Heart right ventricle (tissue), 16 donors: ENCODE results near the gene MYLK. TPM values are rescaled to one million over a fixed set of nuclear protein-coding genes. Genes with fewer than 3 reads are reported as not detected.

Experiments used
- ATAC-seq, 8 donors: fragments of 200-7000 bp; cut with Tn5 transposase; one replicate each; pipeline ENCODE4 v1.9.1; 2020; ENCODE audit warnings: mild to moderate bottlenecking in 8 of 8, moderate library complexity in 8 of 8, moderate number of reproducible peaks in 1 of 8
- DNase-seq, 2 donors: peaks; one replicate each; pipeline ENCODE4 v3.0.0-alpha.2; 2020
- H3K27ac ChIP-seq, 10 donors: fragments of 200-600 bp; sonication (generic) in 2 of 10; one replicate each; pipeline versions ENCODE4 v1.5.0 to v1.8.0; 2020 to 2022; ENCODE audit warnings: mild to moderate bottlenecking in 3 of 10
- H3K27me3 ChIP-seq, 7 donors: fragments of 200-600 bp; one replicate each; pipeline ENCODE4 v1.8.0; 2021 to 2022; ENCODE audit warnings: mild to moderate bottlenecking in 2 of 7
- H3K36me3 ChIP-seq, 9 donors: fragments of 200-600 bp; sonication (generic) in 1 of 9; one replicate each; pipeline versions ENCODE4 v1.5.0 to v1.8.0; 2020 to 2022; ENCODE audit warnings: mild to moderate bottlenecking in 2 of 9
- H3K4me1 ChIP-seq, 9 donors: fragments of 200-600 bp; sonication (generic) in 1 of 9; one replicate each; pipeline versions ENCODE4 v1.5.0 to v1.8.0; 2020 to 2022; ENCODE audit warnings: mild to moderate bottlenecking in 4 of 9
- H3K4me3 ChIP-seq, 10 donors: fragments of 200-600 bp; sonication (generic) in 2 of 10; one replicate each; pipeline versions ENCODE4 v1.5.0 to v1.8.0; 2020 to 2022; ENCODE audit warnings: mild to moderate bottlenecking in 7 of 10, moderate library complexity in 2 of 10
- H3K9me3 ChIP-seq, 11 donors: fragments of 200-600 bp in 10 of 11; sonication (generic) in 2 of 11; one replicate each; pipeline versions ENCODE4 v1.5.0 to v1.8.0; 2013 to 2022; ENCODE audit warnings: mild to moderate bottlenecking in 2 of 11, control low read depth in 1 of 11, moderate library complexity in 1 of 11
- CTCF ChIP-seq, 9 donors: fragments of 200-600 bp; sonication (generic) in 2 of 9; IDR thresholded peaks; one replicate each; pipeline versions ENCODE4 v1.5.0 to v1.8.0; 2021 to 2022; ENCODE audit warnings: antibody characterized with exemption in 9 of 9, mild to moderate bottlenecking in 5 of 9, moderate library complexity in 1 of 9
- WGBS, 2 donors: extraction: QIAGEN DNeasy Blood & Tissue Kit; methylation state at CpG; one replicate each; pipeline ENCODE4 v1.1.7; 2013; ENCODE audit warnings: inconsistent platforms in 1 of 2; 5-methylcytosine and 5-hydroxymethylcytosine counted together
- intact Hi-C, 10 donors: fragments of 100-400 bp; cut with DNase I; formaldehyde crosslinking; loops; one replicate each; pipeline versions ENCODE4 v1.11.1 to v1.14.2; 2022
- polyA plus RNA-seq, 2 donors: library from polyadenylated mRNA; stranded (reverse); fragments of 200-250 nt; gene quantifications; one replicate each; pipeline ENCODE4 v1.2.3, GENCODE V29; 2013
- total RNA-seq, 10 donors: library from RNA; stranded (reverse); fragmentation: NEBNext Ultra II Directional in 3 of 10; extraction: Animal tissue kit (Norgen Biotek cat#: 25700) in 3 of 10; gene quantifications; one replicate each; pipeline versions ENCODE4 v1.2.1 to v1.2.4, GENCODE V29; 2021 to 2023
- donor health status: Arrhythmogenic right ventricular cardiomyopathy.
- donor health status: ischemic (EF 13 %, LVEDD 7.1; RV severe dilation, severe dysfunction).
- donor health status: healthy with polysubstance abuse.
- donor health status: DM: no; HTN: yes; CAD: no.
- donor health status: DM: no; HTN: no; CAD: no.
- donor health status: ischemic (EF 25% LVEDD 6.9; RV normal size, moderate dysfunction).
- donor health status: ischemic (EF 25% LVEDD 5.7; RV mildly dilated, moderate dysfunction).
- donor health status: healthy.
- donor health status: DM: yes; HTN: yes; CAD: no.
- donor health status: Ischemic cardiomyopathy.
- donor health status: ischemic (EF 35%, LVEDD 5.7; RV mildly dilated, moderate dysfunction).
- donor health status: nonischemic (EF 11% LVEDD 7.7; RV severe dilation, severe dysfunction).
- donor health status: DM: yes; HTN: yes; CAD: no.
- donor health status: PGD.
- donor health status: ischemic (EF 29% LVEDD 5.4; RV normal size, mild dysfunction).
- donor health status: nonischemic (EF 23%, LVEDD 6.1; RV moderate dilation, normal function).

The MYLK gene
- total and polyA plus RNA-seq, 12 donors: 5.6 to 20.6 (median 11.6) TPM

DNA sequence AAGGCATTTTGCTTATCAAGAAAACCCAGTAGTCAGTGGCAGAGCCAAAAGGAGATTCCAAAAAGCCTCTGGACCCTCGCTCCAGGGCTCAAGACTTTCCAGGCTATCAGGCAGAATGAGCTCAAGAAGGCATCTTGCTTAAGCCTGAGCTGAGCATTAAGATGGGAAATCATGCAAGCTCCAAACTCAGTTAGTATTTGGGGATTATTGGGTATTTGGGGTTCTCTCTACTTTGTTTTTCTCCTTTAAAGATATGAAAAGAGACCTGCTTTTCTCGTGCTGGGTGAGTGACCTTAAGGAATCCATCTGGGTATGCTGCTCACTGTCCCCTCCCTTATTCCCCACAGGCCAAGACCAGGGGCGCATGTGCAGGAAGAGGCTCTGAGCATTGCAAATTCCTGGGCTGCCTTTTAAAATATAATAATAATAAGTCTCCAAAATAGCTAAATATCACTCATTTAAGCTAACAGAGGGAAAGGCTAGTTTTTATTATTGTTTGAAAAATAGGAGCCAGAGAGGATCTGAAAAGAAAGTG, 223.9 kb downstream of the MYLK start:
- Histone ChIP-seq H3K36me3 (peaks cover 0 to 9% (median 0%) of the 10 kb centered on the region in 9 donors), H3K27ac (peak overlapping the region in 8 of 10 donors; percentile 17 to 74 (median 44)), H3K27me3 (no peaks in the 10 kb centered on the region), H3K4me1 (peaks cover 29 to 67% (median 52%) of the 10 kb centered on the region in 9 donors), H3K9me3 (peaks cover 0 to 4% (median 0%) of the 10 kb centered on the region in 11 donors), H3K4me3 (peak overlapping the region in 1 of 10 donors; percentile 9)
- peak in 1 of 8 donors; percentile 47 for ATAC-seq
- no peak for DNase-seq
- TF ChIP-seq CTCF (IDR thresholded peaks at IDR 0.05): no peak
- intact Hi-C loops: loop anchor here in 1 of 10 donors (2.0 kb wide), 1 partner anchor 35 kb away; no protein-coding TSS in a partner anchor
- WGBS, 2 donors: 40 to 52% methylated on average over 3 of the region's 3 CpGs

- H3K9me3 ChIP-seq: peaks cover 0 to 4% (median 0%) of the 10 kb centered on the region in 11 donors
- DNase-seq: no peak
- no peak for TF ChIP-seq CTCF (IDR thresholded peaks at IDR 0.05)
- no peak overlapping the region for H3K4me3 ChIP-seq
- intact Hi-C loops: loop anchor here in 2 of 10 donors (5.0 to 10.0 kb wide), 2 partner anchors 33 to 326 kb away; no protein-coding TSS in a partner anchor
- ATAC-seq: no peak
- 35 to 70% methylated on average over 1 of the region's 1 CpG for WGBS, 2 donors
- peak overlapping the region in 5 of 10 donors; percentile 1 to 74 (median 49) for H3K27ac ChIP-seq
- peaks cover 0 to 9% (median 0%) of the 10 kb centered on the region in 9 donors for H3K36me3 ChIP-seq
- H3K27me3 ChIP-seq: no peaks in the 10 kb centered on the region
- H3K4me1 ChIP-seq: peaks cover 29 to 71% (median 52%) of the 10 kb centered on the region in 9 donors
Observed at GRCh38 chr3:123658852-123659206, 225.3 kb downstream of the MYLK start.

- intact Hi-C loops: loop anchor here in 2 of 10 donors (5.0 to 10.0 kb wide), 2 partner anchors 34 to 327 kb away; no protein-coding TSS in a partner anchor
- TF ChIP-seq CTCF (IDR thresholded peaks at IDR 0.05): no peak
- peak overlapping the region in 8 of 10 donors; percentile 1 to 74 (median 48) for H3K27ac ChIP-seq
- H3K4me1 ChIP-seq: peaks cover 33 to 74% (median 56%) of the 10 kb centered on the region in 9 donors
- H3K27me3 ChIP-seq: no peaks in the 10 kb centered on the region
- 80 to 87% methylated on average over 1 of the region's 1 CpG for WGBS, 2 donors
- peaks cover 0 to 4% (median 0%) of the 10 kb centered on the region in 11 donors for H3K9me3 ChIP-seq
- DNase-seq (peak in 1 of 2 donors; percentile 53), ATAC-seq (peak in 4 of 8 donors; percentile 38 to 60 (median 46))
- peaks cover 0 to 9% (median 0%) of the 10 kb centered on the region in 9 donors for H3K36me3 ChIP-seq
- H3K4me3 ChIP-seq: no peak overlapping the region
Observed at GRCh38 chr3:123658118-123658851, 225.8 kb downstream of the MYLK start.

DNA sequence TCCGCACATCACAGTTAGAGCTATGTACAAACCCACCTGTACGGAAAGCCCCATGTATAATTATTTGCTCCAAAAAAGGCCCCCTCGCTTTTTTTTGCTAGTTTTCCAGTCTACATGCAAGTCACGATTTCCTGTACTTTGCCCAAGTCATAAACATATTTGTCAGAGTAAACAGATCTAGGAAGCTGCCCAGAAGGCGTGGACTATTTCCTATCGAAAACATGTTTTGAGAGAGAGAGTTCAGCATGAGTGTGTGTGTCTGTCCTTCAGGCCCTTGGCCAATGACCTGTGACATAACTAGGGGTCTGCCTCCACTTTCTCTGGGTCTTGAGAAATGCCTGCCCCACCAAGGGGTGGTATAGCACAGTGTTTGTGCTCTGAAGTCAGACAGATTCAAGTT, 226.6 kb downstream of the MYLK start:
- H3K36me3 ChIP-seq: peaks cover 0 to 9% (median 0%) of the 10 kb centered on the region in 9 donors
- 64 to 72% methylated on average over 6 of the region's 6 CpGs for WGBS, 2 donors
- no peak for DNase-seq
- intact Hi-C loops: loop anchor here in 2 of 10 donors (5.0 to 10.0 kb wide), 2 partner anchors 35 to 327 kb away; no protein-coding TSS in a partner anchor
- H3K4me1 ChIP-seq: peaks cover 38 to 81% (median 63%) of the 10 kb centered on the region in 9 donors
- no peaks in the 10 kb centered on the region for H3K27me3 ChIP-seq
- peak overlapping the region in 7 of 10 donors; percentile 20 to 74 (median 49) for H3K27ac ChIP-seq
- H3K9me3 ChIP-seq: peaks cover 0 to 4% (median 0%) of the 10 kb centered on the region in 11 donors
- no peak for TF ChIP-seq CTCF (IDR thresholded peaks at IDR 0.05)
- ATAC-seq: no peak
- no peak overlapping the region for H3K4me3 ChIP-seq
